ENCODE data around the gene LMCD1.

LMCD1 gene

DNA sequence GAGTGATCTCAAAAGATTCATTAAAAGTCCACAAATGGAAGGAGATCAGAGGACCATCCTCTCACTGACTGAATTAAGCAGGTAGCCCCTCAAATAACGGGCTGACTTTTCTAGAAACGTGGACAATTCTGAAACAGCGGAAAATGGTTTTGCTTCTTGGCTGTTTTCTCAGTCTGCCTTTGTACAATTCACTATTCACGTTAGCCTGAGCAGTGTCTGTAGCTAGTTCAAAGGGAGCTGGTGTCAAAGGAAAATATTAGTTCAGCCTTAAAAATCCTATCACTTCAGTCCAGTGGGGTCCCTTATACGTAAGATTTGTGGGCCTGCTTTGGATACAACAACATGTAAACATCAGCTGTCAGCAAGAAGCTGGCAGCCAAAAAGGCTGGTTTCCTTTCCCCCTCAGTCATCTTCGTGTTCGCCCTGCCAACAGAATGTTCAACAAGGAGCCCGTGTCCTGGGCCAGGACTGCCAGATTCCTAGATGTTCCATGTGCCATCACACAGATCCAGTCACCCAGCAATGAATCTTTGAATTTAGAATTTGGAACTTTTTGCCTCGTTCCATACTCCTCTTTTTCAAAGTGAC lies 19.3 kb downstream of the LMCD1 start:
- Histone ChIP-seq H3K27me3 (ENCODE audit: insufficient read depth, low read length, poor library complexity, severe bottlenecking) (no peaks in the 10 kb centered on the region), H3K9ac (ENCODE audit: low read depth, low read length, poor library complexity, severe bottlenecking) (no peak overlapping the region)
- TF ChIP-seq EZH2phosphoT487 (IDR thresholded peaks at IDR 0.05; ENCODE audit: borderline replicate concordance): no peak
- no peak for TF ChIP-seq CTCF (conservative IDR thresholded peaks at IDR 0.05; ENCODE audit: low read length)

DNA sequence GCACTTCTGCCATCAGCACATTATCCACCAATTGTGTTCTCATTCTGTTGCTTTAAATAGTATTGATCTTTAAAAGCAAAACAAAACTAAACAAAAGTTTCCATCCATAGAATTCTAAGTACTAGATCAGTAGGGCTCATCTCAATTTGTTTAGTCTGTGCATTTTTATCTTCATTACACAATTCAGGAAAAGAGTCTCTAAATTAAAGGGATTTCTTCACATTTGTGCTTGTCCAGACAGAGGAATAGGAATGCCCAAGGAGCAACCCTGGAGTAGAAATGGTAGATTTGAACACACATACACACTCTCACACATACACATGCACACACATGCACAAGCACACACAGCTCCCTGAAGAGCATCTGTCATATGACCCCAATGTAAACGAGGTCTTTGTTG lies 21.4 kb downstream of the LMCD1 start:
- Histone ChIP-seq H3K4me3 (ENCODE audit: low read length, poor library complexity, severe bottlenecking) (no peak overlapping the region), H3F3A (ENCODE audit: low read depth) (no peaks in the 10 kb centered on the region), H3K4me2 (ENCODE audit: low read depth, low read length, poor library complexity, severe bottlenecking) (no peak overlapping the region), H3K79me2 (ENCODE audit: insufficient read depth, low read length) (no peaks in the 10 kb centered on the region), H3K9me2 (replicated peaks; ENCODE audit: low read depth, low read length) (no peaks in the 10 kb centered on the region), H2AFZ (ENCODE audit: low read length) (no peak overlapping the region), H3K27me3 (ENCODE audit: insufficient read depth, low read length, poor library complexity, severe bottlenecking) (no peaks in the 10 kb centered on the region), H4K20me1 (ENCODE audit: insufficient read depth, low read length, poor library complexity, severe bottlenecking) (no peaks in the 10 kb centered on the region), H3K9ac (ENCODE audit: low read depth, low read length, poor library complexity, severe bottlenecking) (no peak overlapping the region), H3K36me3 (ENCODE audit: insufficient read depth, low read length) (no peaks in the 10 kb centered on the region), H3K4me1 (ENCODE audit: insufficient read depth, low read length, poor library complexity, severe bottlenecking) (no peaks in the 10 kb centered on the region), H3K9me3 (ENCODE audit: insufficient read depth, low read depth, low read length) (no peaks in the 10 kb centered on the region)
- TF ChIP-seq CTCF (conservative IDR thresholded peaks at IDR 0.05; ENCODE audit: low read length) (no peak), EZH2phosphoT487 (IDR thresholded peaks at IDR 0.05; ENCODE audit: borderline replicate concordance) (no peak)

More for the DNA sequence above, 19.3 kb downstream of the LMCD1 start:
- H3K4me1 ChIP-seq (ENCODE audit: insufficient read depth, low read length, poor library complexity, severe bottlenecking): no peaks in the 10 kb centered on the region
- H3F3A ChIP-seq (ENCODE audit: low read depth): no peaks in the 10 kb centered on the region
- H3K4me3 ChIP-seq (ENCODE audit: low read length, poor library complexity, severe bottlenecking): no peak overlapping the region
- H3K79me2 ChIP-seq (ENCODE audit: insufficient read depth, low read length): no peaks in the 10 kb centered on the region
- H4K20me1 ChIP-seq (ENCODE audit: insufficient read depth, low read length, poor library complexity, severe bottlenecking): no peaks in the 10 kb centered on the region
- H3K9me2 ChIP-seq (replicated peaks; ENCODE audit: low read depth, low read length): no peaks in the 10 kb centered on the region
- no peaks in the 10 kb centered on the region for H3K36me3 ChIP-seq (ENCODE audit: insufficient read depth, low read length)
- no peak overlapping the region for H3K4me2 ChIP-seq (ENCODE audit: low read depth, low read length, poor library complexity, severe bottlenecking)
- no peak overlapping the region for H2AFZ ChIP-seq (ENCODE audit: low read length)
- H3K9me3 ChIP-seq (ENCODE audit: insufficient read depth, low read depth, low read length): no peaks in the 10 kb centered on the region

GRCh38 chr3:8524249-8524648 lies 22.6 kb downstream of the LMCD1 start:
- no peaks in the 10 kb centered on the region for H3K27me3 ChIP-seq (ENCODE audit: insufficient read depth, low read length, poor library complexity, severe bottlenecking)
- no peak overlapping the region for H3K4me3 ChIP-seq (ENCODE audit: low read length, poor library complexity, severe bottlenecking)
- H3K4me2 ChIP-seq (ENCODE audit: low read depth, low read length, poor library complexity, severe bottlenecking): no peak overlapping the region
- no peaks in the 10 kb centered on the region for H3K4me1 ChIP-seq (ENCODE audit: insufficient read depth, low read length, poor library complexity, severe bottlenecking)
- TF ChIP-seq CTCF (conservative IDR thresholded peaks at IDR 0.05; ENCODE audit: low read length): no peak
- no peak for TF ChIP-seq EZH2phosphoT487 (IDR thresholded peaks at IDR 0.05; ENCODE audit: borderline replicate concordance)
- H3K79me2 ChIP-seq (ENCODE audit: insufficient read depth, low read length): no peaks in the 10 kb centered on the region
- H3F3A ChIP-seq (ENCODE audit: low read depth): no peaks in the 10 kb centered on the region
- H3K9ac ChIP-seq (ENCODE audit: low read depth, low read length, poor library complexity, severe bottlenecking): no peak overlapping the region
- H4K20me1 ChIP-seq (ENCODE audit: insufficient read depth, low read length, poor library complexity, severe bottlenecking): no peaks in the 10 kb centered on the region
- H2AFZ ChIP-seq (ENCODE audit: low read length): no peak overlapping the region
- H3K9me3 ChIP-seq (ENCODE audit: insufficient read depth, low read depth, low read length): no peaks in the 10 kb centered on the region
- no peaks in the 10 kb centered on the region for H3K9me2 ChIP-seq (replicated peaks; ENCODE audit: low read depth, low read length)
- no peaks in the 10 kb centered on the region for H3K36me3 ChIP-seq (ENCODE audit: insufficient read depth, low read length)

All from Loucy (cell line).